HEK293 (cell line): Measurements from ENCODE around the gene ZMYND15.

Source experiments
- BCL11B ChIP-seq: fragments of 450-650 bp; formaldehyde crosslinking; IDR thresholded peaks from 2 replicates; pipeline ENCODE4 v1.5.1; 2016; ENCODE audit warnings: low read depth, missing biosample characterization, missing genetic modification characterization
- CTCF ChIP-seq: fragments of 450-650 bp; formaldehyde crosslinking; IDR thresholded peaks from 2 replicates; pipeline ENCODE4 v1.5.1; 2016; ENCODE audit warnings: missing biosample characterization, missing genetic modification characterization
- GFI1B ChIP-seq: fragments of 450-650 bp; formaldehyde crosslinking; IDR thresholded peaks from 2 replicates; pipeline ENCODE4 v1.5.1; 2016; ENCODE audit warnings: missing biosample characterization, missing genetic modification characterization
- PBX3 ChIP-seq: sonication (generic); formaldehyde crosslinking; IDR thresholded peaks from 2 replicates; pipeline ENCODE4 v1.8.1; 2022; ENCODE audit warnings: mild to moderate bottlenecking, moderate library complexity, missing genetic modification reagents
- TCF7L2 ChIP-seq: IDR thresholded peaks from 2 replicates; pipeline ENCODE4 v1.6.1; 2011; ENCODE audit warnings: low read depth, mild to moderate bottlenecking, inconsistent platforms, low read length, moderate library complexity, borderline replicate concordance
- YY1 ChIP-seq: fragments of 450-650 bp; formaldehyde crosslinking; IDR thresholded peaks from 2 replicates; pipeline ENCODE4 v1.5.1; 2018; ENCODE audit warnings: missing biosample characterization, missing genetic modification characterization
- ZBTB26 ChIP-seq: fragments of 450-650 bp; formaldehyde crosslinking; optimal IDR thresholded peaks from 2 replicates; pipeline ENCODE3; 2016; ENCODE audit warnings: missing biosample characterization, mild to moderate bottlenecking, missing genetic modification characterization
- ZBTB49 ChIP-seq: fragments of 450-650 bp; formaldehyde crosslinking; IDR thresholded peaks from 2 replicates; pipeline ENCODE4 v1.5.1; 2016; ENCODE audit warnings: missing biosample characterization, missing genetic modification characterization, low read depth
- ZBTB8A ChIP-seq: fragments of 450-650 bp; formaldehyde crosslinking; IDR thresholded peaks from 2 replicates; pipeline ENCODE4 v1.5.1; 2016; ENCODE audit warnings: missing biosample characterization, missing genetic modification characterization
- ZNF211 ChIP-seq: fragments of 450-650 bp; formaldehyde crosslinking; IDR thresholded peaks from 2 replicates; pipeline ENCODE4 v1.5.1; 2016; ENCODE audit warnings: low read depth, missing biosample characterization, missing genetic modification characterization
- ZNF362 ChIP-seq: fragments of 450-650 bp; formaldehyde crosslinking; IDR thresholded peaks from 2 replicates; pipeline ENCODE4 v1.5.1; 2016; ENCODE audit warnings: missing biosample characterization, missing genetic modification characterization
- ZNF529 ChIP-seq: fragments of 450-650 bp; formaldehyde crosslinking; IDR thresholded peaks from 2 replicates; pipeline ENCODE4 v1.5.1; 2017; ENCODE audit warnings: missing genetic modification characterization, missing biosample characterization; ENCODE audit not compliant: insufficient replicate concordance
- ZNF639 ChIP-seq: fragments of 450-650 bp; formaldehyde crosslinking; IDR thresholded peaks from 2 replicates; pipeline ENCODE4 v1.5.1; 2016; ENCODE audit warnings: missing biosample characterization, missing genetic modification characterization
- ZNF704 ChIP-seq: fragments of 450-650 bp; formaldehyde crosslinking; IDR thresholded peaks from 2 replicates; pipeline ENCODE4 v1.5.1; 2016; ENCODE audit warnings: missing biosample characterization, missing genetic modification characterization

- TF ChIP-seq ZBTB49: no peak
- no peak for TF ChIP-seq ZNF529
- no peak for TF ChIP-seq CTCF (tag by site-specific recombination)
- no peak for TF ChIP-seq ZBTB26 (tag by site-specific recombination)
- no peak for TF ChIP-seq ZNF211
- TF ChIP-seq TCF7L2: no peak
- TF ChIP-seq BCL11B (tag by site-specific recombination): no peak
- no peak for TF ChIP-seq ZNF362 (tag by site-specific recombination)
- no peak for TF ChIP-seq ZNF704 (tag by site-specific recombination)
- no peak for TF ChIP-seq PBX3
- no peak for TF ChIP-seq ZNF639 (tag by site-specific recombination)
- TF ChIP-seq GFI1B (tag by site-specific recombination): no peak
- no peak for TF ChIP-seq ZBTB8A
- no peak for TF ChIP-seq YY1 (tag by site-specific recombination)
Measured at GRCh38 chr17:4743216-4743615, 3.6 kb downstream of the ZMYND15 start.
